Fibroblast of skin of left biceps (primary cell): ENCODE data around the gene CD48.
"Not testable (repeated sequence)": the region's sequence is repeated elsewhere in the genome, so short reads cannot be mapped to it uniquely, and the experiment has no call there.

Experiments
- DNase-seq, 2 experiments: peaks; one replicate each; pipeline ENCODE4 v3.0.0-alpha.2; 2013; ENCODE audit warnings: low read depth in 2 of 2

The CD48 gene

GRCh38 chr1:160741612-160742348 is 30.2 kb upstream of the CD48 start:
- DNase-seq: no peak

GRCh38 chr1:160741092-160741501 is 29.5 kb upstream of the CD48 start:
- no peak for DNase-seq

GRCh38 chr1:160740133-160740688 is 28.6 kb upstream of the CD48 start:
- no peak for DNase-seq

GRCh38 chr1:160739098-160739511 is 27.5 kb upstream of the CD48 start, which contains the start of gene SLAMF7:
TSS of gene SLAMF7 (plus strand) at chr1:160739247. CDS start at chr1:160739302, 55 bp downstream.
- DNase-seq: no peak

- no peak for DNase-seq
These were observed 26.6 kb upstream of the CD48 start for GRCh38 chr1:160738271-160738670.

GRCh38 chr1:160734301-160734700 is 22.7 kb upstream of the CD48 start:
- DNase-seq: no peak

GRCh38 chr1:160733898-160734297 is 22.3 kb upstream of the CD48 start:
- DNase-seq: no peak

- DNase-seq: no peak
These were observed 20.4 kb upstream of the CD48 start for GRCh38 chr1:160731990-160732389.

- DNase-seq: not testable (repeated sequence)
These were observed 19.9 kb upstream of the CD48 start for GRCh38 chr1:160731564-160731963.

GRCh38 chr1:160727316-160727640 is 15.7 kb upstream of the CD48 start:
- no peak for DNase-seq

- peak in 1 of 2 experiments; percentile 3 for DNase-seq
These were observed 15.1 kb upstream of the CD48 start for GRCh38 chr1:160726498-160727315.

- no peak for DNase-seq
These were observed 14.5 kb upstream of the CD48 start for GRCh38 chr1:160726114-160726497.

- DNase-seq: no peak
These were observed 13.0 kb upstream of the CD48 start for GRCh38 chr1:160724465-160725242.

GRCh38 chr1:160723332-160723731 is 11.7 kb upstream of the CD48 start:
- no peak for DNase-seq

GRCh38 chr1:160722726-160723125 is 11.1 kb upstream of the CD48 start:
- no peak for DNase-seq

GRCh38 chr1:160721473-160721872 is 9.9 kb upstream of the CD48 start:
- DNase-seq: no peak

- no peak for DNase-seq
These were observed 8.9 kb upstream of the CD48 start for GRCh38 chr1:160720356-160721085.

- no peak for DNase-seq
These were observed 6.6 kb upstream of the CD48 start for GRCh38 chr1:160718210-160718609.

- DNase-seq: no peak
These were observed 5.7 kb upstream of the CD48 start for GRCh38 chr1:160717306-160717705.

- DNase-seq: no peak
These were observed 4.4 kb upstream of the CD48 start for GRCh38 chr1:160716013-160716412.

GRCh38 chr1:160714034-160714648 is 2.5 kb upstream of the CD48 start:
- not testable (repeated sequence) for DNase-seq
